Natural killer cell (primary cell): ENCODE data around the gene PCDHB16. TPM values are rescaled to one million over a fixed set of nuclear protein-coding genes. Genes with fewer than 3 reads are reported as not detected.
"Not testable (repeated sequence)": the region's sequence is repeated elsewhere in the genome, so short reads cannot be mapped to it uniquely, and the experiment has no call there.

Experiments
- ATAC-seq, 3 donors: fragments of 150-1000 bp in 2 of 3; fragments of 200-7000 bp in 1 of 3; cut with Tn5 transposase; 1 replicate in 1 of 3; 2 replicates in 2 of 3; pipeline ENCODE4 v1.10.0; 2021; ENCODE audit warnings: mild to moderate bottlenecking in 2 of 3, moderate library complexity in 2 of 3
- DNase-seq, 2 donors: peaks; one replicate each; pipeline versions ENCODE4 v3.0.0 to v3.0.0-alpha.2; 2013 to 2021; ENCODE audit warnings: mixed read lengths in 1 of 2
- H3K27ac ChIP-seq: one replicate; pipeline ENCODE4 v1.5.1; 2013; ENCODE audit warnings: mild to moderate bottlenecking, low read length
- H3K27me3 ChIP-seq: one replicate; pipeline ENCODE4 v1.6.1; 2013; ENCODE audit warnings: low read length; ENCODE audit not compliant: control insufficient read depth, insufficient read depth
- H3K36me3 ChIP-seq: one replicate; pipeline ENCODE4 v1.6.1; 2013; ENCODE audit warnings: low read length; ENCODE audit not compliant: control insufficient read depth, insufficient read depth
- H3K4me1 ChIP-seq: one replicate; pipeline ENCODE4 v1.6.1; 2013; ENCODE audit warnings: low read length; ENCODE audit not compliant: control insufficient read depth, insufficient read depth
- H3K4me3 ChIP-seq: one replicate; pipeline ENCODE4 v1.5.1; 2013; ENCODE audit warnings: low read length
- H3K9me3 ChIP-seq: one replicate; pipeline ENCODE4 v1.6.1; 2013; ENCODE audit warnings: low read length; ENCODE audit not compliant: control insufficient read depth, insufficient read depth
- H3K27ac Mint-ChIP-seq, 2 donors: one replicate each; pipeline ENCODE4 v1.8.0; 2022; ENCODE audit warnings: mild to moderate bottlenecking in 2 of 2, mixed read lengths in 2 of 2, moderate library complexity in 1 of 2
- H3K27me3 Mint-ChIP-seq, 2 donors: one replicate each; pipeline ENCODE4 v1.8.0; 2022; ENCODE audit warnings: low read depth in 2 of 2, mixed read lengths in 2 of 2
- H3K36me3 Mint-ChIP-seq: one replicate; pipeline ENCODE4 v1.8.0; 2022; ENCODE audit warnings: mixed read lengths
- H3K4me1 Mint-ChIP-seq, 2 donors: one replicate each; pipeline ENCODE4 v1.8.0; 2022; ENCODE audit warnings: mixed read lengths in 2 of 2
- H3K4me3 Mint-ChIP-seq: one replicate; pipeline ENCODE4 v1.8.0; 2022; ENCODE audit warnings: mild to moderate bottlenecking, moderate library complexity, mixed read lengths
- H3K9me3 Mint-ChIP-seq, 2 donors: one replicate each; pipeline ENCODE4 v1.8.0; 2022; ENCODE audit warnings: mixed read lengths in 2 of 2
- CTCF ChIP-seq: fragments of 200-600 bp; IDR thresholded peaks from one replicate; pipeline ENCODE4 v1.8.0; 2022; ENCODE audit warnings: antibody characterized with exemption
- WGBS: methylation state at CpG from one replicate; pipeline ENCODE4 v1.1.7; 2013; ENCODE audit warnings: missing lambda C conversion rate; ENCODE audit not compliant: insufficient coverage; 5-methylcytosine and 5-hydroxymethylcytosine counted together
- intact Hi-C: fragments of 100-400 bp; cut with micrococcal nuclease; formaldehyde crosslinking; loops from one replicate; pipeline ENCODE4 v1.14.2; 2022
- total RNA-seq, 4 donors: library from RNA; stranded (reverse); fragments of 120-200 nt in 1 of 4; gene quantifications; one replicate each; pipeline versions ENCODE4 v1.2.3 to v1.2.4, GENCODE V29; 2013 to 2022

Gene PCDHB16
- total RNA-seq, 3 donors from 2014 or later (not counting 1 experiment from before 2014, with no cell fraction given): not detected

- TF ChIP-seq CTCF: no peak
- ATAC-seq: no peak
- Histone ChIP-seq H3K36me3 (no peaks in the 10 kb centered on the region), H3K9me3 (peaks cover 16% of the 10 kb centered on the region), H3K27ac (no peak overlapping the region), H3K27me3 (peaks cover 6% of the 10 kb centered on the region), H3K4me3 (no peak overlapping the region), H3K4me1 (no peaks in the 10 kb centered on the region)
- WGBS: 38% methylated on average over 20 of the region's 21 CpGs
- H3K9me3 Mint-ChIP-seq: peaks cover 5 to 6% of the 10 kb centered on the region in 2 donors
- H3K4me1 Mint-ChIP-seq: no peaks in the 10 kb centered on the region
- intact Hi-C loops: no loop called here
- no peak for DNase-seq
- H3K36me3 Mint-ChIP-seq: peaks cover 24% of the 10 kb centered on the region
- peaks cover 0 to 19% of the 10 kb centered on the region in 2 donors for H3K27me3 Mint-ChIP-seq
- no peak overlapping the region for H3K4me3 Mint-ChIP-seq
- H3K27ac Mint-ChIP-seq: no peak overlapping the region
Observed at GRCh38 chr5:141155540-141156374, 26.4 kb upstream of the PCDHB16 start.

DNA sequence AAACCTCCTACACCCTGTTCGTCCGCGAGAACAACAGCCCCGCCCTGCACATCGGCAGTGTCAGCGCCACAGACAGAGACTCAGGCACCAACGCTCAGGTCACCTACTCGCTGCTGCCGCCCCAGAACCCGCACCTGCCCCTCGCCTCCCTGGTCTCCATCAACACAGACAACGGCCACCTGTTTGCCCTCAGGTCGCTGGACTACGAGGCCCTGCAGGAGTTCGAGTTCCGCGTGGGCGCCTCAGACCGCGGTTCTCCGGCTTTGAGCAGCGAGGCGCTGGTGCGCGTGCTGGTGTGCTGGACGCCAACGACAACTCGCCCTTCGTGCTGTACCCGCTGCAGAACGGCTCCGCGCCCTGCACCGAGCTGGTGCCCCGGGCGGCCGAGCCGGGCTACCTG, 24.8 kb upstream of the PCDHB16 start:
- not testable (repeated sequence) for H3K4me1 Mint-ChIP-seq

GRCh38 chr5:141157901-141158300, 24.3 kb upstream of the PCDHB16 start:
- H3K27me3 Mint-ChIP-seq: peaks cover 0 to 15% of the 10 kb centered on the region in 2 donors
- 45% methylated on average over 19 of the region's 28 CpGs for WGBS
- H3K27me3 ChIP-seq, H3K4me1 ChIP-seq, H3K4me3 Mint-ChIP-seq, ATAC-seq, H3K9me3 Mint-ChIP-seq, H3K27ac Mint-ChIP-seq, H3K36me3 ChIP-seq, H3K27ac ChIP-seq, DNase-seq, intact Hi-C loops, H3K4me3 ChIP-seq, H3K4me1 Mint-ChIP-seq: not testable (repeated sequence)
- H3K36me3 Mint-ChIP-seq: peaks cover 22% of the 10 kb centered on the region
- peaks cover 12% of the 10 kb centered on the region for H3K9me3 ChIP-seq

More for the DNA sequence above, 24.8 kb upstream of the PCDHB16 start:
- H3K9me3 Mint-ChIP-seq, H3K4me3 Mint-ChIP-seq, ATAC-seq, H3K4me1 ChIP-seq, intact Hi-C loops, H3K27ac ChIP-seq, H3K27me3 ChIP-seq, H3K36me3 ChIP-seq, DNase-seq, H3K4me3 ChIP-seq, H3K27ac Mint-ChIP-seq: not testable (repeated sequence)
- peaks cover 24% of the 10 kb centered on the region for H3K36me3 Mint-ChIP-seq
- H3K27me3 Mint-ChIP-seq: peaks cover 0 to 16% of the 10 kb centered on the region in 2 donors
- H3K9me3 ChIP-seq: peaks cover 12% of the 10 kb centered on the region
- WGBS: 41% methylated on average over 29 of the region's 38 CpGs

GRCh38 chr5:141172381-141173204, 9.6 kb upstream of the PCDHB16 start, which contains the start of gene PCDHB7:
Gene PCDHB7, plus strand, starts transcription at chr5:141172644. Its CDS starts 192 bp downstream, at chr5:141172836.
- Histone ChIP-seq H3K4me3 (no peak within 1 kb of the TSS), H3K27me3 (no peaks in the 10 kb centered on the region), H3K27ac (no peak within 1 kb of the TSS), H3K9me3 (peaks cover 6% of the 10 kb centered on the region), H3K4me1 (no peaks in the 10 kb centered on the region), H3K36me3 (no peaks in the 10 kb centered on the region)
- Mint-ChIP-seq H3K9me3 (peaks cover 2 to 9% of the 10 kb centered on the region in 2 donors), H3K27me3 (peaks cover 0 to 11% of the 10 kb centered on the region in 2 donors), H3K4me1 (no peaks in the 10 kb centered on the region), H3K36me3 (no peaks in the 10 kb centered on the region), H3K27ac (no peak within 1 kb of the TSS), H3K4me3 (no peak within 1 kb of the TSS)
- DNase-seq: peak in 1 of 2 donors; percentile 48
- 40% methylated on average over 19 of the region's 20 CpGs for WGBS
- ATAC-seq: no peak
- intact Hi-C loops: no loop called here
- TF ChIP-seq CTCF: no peak

DNA sequence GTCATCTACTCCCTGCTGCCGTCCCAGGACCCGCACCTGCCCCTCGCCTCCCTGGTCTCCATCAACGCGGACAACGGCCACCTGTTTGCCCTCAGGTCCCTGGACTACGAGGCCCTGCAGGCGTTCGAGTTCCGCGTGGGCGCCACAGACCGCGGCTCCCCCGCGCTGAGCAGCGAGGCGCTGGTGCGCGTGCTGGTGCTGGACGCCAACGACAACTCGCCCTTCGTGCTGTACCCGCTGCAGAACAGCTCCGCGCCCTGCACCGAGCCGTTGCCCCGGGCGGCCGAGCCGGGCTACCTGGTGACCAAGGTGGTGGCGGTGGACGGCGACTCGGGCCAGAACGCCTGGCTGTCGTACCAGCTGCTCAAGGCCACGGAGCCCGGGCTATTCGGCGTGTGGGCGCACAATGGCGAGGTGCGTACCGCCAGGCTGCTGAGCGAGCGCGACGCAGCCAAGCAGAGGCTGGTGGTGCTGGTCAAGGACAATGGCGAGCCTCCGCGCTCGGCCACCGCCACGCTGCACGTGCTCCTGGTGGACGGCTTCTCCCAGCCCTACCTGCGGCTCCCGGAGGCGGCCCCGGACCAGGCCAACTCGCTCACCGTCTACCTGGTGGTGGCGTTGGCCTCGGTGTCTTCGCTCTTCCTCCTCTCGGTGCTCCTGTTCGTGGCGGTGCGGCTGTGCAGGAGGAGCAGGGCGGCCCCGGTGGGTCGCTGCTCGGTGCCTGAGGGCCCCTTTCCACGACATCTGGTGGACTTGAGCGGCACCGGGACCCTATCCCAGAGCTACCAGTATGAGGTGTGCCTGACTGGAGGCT, 7.7 kb upstream of the PCDHB16 start:
- DNase-seq, ATAC-seq, H3K4me3 Mint-ChIP-seq, H3K9me3 Mint-ChIP-seq, H3K27me3 ChIP-seq, H3K4me1 ChIP-seq, H3K36me3 ChIP-seq, H3K4me1 Mint-ChIP-seq, H3K36me3 Mint-ChIP-seq, intact Hi-C loops, H3K4me3 ChIP-seq, H3K27ac Mint-ChIP-seq, H3K27ac ChIP-seq, H3K9me3 ChIP-seq: not testable (repeated sequence)
- WGBS: 50% methylated on average over 77 of the region's 79 CpGs
- H3K27me3 Mint-ChIP-seq: peaks cover 0 to 11% of the 10 kb centered on the region in 2 donors
